HPDE6-E6E7 (cell line): ENCODE results near the gene CYSRT1.

Experiments
- DNase-seq: peaks from one replicate; pipeline ENCODE4 v3.0.0; 2011; ENCODE audit warnings: missing footprints; ENCODE audit errors: extremely low spot score

The CYSRT1 gene, protein sequence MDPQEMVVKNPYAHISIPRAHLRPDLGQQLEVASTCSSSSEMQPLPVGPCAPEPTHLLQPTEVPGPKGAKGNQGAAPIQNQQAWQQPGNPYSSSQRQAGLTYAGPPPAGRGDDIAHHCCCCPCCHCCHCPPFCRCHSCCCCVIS

DNA sequence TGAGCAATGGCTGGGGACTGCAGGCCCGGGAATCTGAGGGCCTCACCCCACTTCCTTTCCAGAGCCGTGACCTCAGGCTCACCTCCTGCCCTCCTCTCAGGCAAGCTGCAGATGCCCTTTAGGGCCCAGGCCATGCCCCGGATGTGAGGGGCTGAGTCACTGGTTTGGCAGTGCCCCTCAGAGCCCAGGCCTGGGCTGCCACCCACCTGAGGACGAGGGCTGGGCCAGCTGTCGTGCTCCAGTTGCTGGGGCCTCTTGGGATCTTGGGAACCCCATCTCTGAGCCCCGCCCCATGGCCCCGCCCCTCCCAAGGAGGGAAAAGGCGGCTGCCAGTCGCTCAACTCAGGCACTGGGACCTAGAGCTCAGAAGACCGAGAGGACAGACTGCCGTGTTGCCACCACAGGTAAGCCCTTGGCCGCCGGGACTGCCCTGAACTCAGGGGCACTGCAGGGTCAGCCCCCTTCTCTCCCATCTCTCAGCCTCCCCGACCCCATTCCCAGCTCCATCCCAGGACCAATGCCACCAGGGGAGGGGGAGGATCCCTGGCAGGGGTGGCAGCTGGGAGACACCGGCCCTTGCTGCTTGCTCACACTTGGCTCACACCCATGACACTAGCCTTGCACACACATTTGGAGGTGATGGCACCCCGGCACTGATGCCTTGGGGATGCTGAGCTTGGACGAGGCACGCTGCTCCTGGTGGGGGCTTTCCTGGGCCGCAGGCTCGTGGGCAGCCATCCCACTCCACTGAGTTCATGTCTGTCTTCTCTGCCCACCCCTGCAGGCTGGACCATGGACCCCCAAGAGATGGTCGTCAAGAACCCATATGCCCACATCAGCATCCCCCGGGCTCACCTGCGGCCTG lies at the start of gene CYSRT1:
Gene CYSRT1, plus strand, starts transcription at position 345 of the 865 bp plus-strand sequence. Its CDS starts 448 bp downstream, at position 793.
- peak; percentile 31 for DNase-seq

DNA sequence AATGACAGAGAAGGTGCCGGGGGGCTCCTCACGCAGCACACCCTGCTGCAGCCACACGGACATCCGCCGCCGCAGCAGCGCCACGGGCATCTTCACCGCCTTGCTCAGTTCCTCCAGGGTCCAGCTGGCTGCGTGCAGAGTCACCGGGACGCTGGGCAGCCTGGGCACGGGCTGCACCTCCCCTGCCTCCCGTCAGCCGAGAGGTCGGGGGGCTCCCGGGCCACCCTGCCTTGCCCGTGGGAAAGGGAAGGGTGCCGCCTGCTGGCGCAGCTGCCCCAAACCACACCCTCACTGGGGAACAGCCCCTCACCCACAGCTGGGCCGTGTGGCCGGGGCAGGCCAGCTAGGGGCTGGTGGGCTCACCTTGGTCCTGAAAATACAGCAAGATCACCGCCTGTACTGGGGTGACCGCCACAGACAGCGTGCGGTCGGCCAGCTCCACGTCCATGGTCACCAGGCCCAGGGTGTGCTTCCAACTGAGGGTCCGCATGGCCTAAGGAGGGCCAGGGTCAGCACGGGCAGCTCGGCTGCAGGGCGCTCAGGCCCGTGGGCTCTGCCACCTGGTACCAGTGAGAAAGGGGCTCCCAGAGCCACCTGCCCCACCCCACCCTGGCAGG lies 49.5 kb upstream of the CYSRT1 start:
- no peak for DNase-seq

DNA sequence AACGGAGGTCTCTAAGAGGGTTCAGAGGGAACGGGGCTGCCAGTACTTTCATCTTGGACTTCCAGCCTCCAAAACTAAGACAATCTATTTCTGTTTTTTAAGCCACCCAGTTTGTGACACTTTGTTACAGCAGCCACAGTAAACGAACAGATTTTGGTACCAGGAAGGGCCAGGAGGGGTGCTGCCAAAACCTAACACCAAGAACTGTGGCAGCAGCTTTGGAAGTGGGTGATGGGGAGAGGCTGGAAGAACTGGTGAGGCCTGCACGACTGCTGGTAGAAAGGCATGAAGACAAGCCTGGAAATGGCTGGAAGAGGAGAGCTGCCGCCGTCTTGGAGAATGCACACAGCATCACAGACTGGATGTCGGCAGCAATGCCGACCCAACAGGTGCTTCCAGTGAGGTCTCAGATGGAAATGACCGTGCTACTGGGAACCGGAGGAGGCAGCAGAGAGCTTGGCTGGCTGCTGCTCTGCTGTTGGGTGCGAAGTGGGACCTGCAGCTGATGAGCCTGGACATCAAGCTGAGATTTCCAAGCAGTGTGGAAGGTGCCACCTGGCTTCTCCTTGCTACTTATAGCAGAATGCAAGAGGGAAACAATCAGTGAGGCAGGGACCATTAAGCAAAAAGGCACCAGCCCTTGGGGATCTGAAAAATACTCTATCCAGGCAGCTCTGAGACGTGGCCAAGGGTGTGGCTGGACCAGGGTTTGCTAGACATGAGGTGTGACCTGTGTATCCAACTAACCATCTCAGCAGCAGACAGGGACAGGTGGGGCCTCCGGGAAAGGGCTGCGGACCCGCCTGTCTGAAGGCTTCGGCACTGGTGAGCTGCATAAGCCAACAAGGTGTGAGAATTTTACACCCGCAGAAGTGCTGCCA lies 48.4 kb upstream of the CYSRT1 start:
- peak; percentile 75 for DNase-seq

DNA sequence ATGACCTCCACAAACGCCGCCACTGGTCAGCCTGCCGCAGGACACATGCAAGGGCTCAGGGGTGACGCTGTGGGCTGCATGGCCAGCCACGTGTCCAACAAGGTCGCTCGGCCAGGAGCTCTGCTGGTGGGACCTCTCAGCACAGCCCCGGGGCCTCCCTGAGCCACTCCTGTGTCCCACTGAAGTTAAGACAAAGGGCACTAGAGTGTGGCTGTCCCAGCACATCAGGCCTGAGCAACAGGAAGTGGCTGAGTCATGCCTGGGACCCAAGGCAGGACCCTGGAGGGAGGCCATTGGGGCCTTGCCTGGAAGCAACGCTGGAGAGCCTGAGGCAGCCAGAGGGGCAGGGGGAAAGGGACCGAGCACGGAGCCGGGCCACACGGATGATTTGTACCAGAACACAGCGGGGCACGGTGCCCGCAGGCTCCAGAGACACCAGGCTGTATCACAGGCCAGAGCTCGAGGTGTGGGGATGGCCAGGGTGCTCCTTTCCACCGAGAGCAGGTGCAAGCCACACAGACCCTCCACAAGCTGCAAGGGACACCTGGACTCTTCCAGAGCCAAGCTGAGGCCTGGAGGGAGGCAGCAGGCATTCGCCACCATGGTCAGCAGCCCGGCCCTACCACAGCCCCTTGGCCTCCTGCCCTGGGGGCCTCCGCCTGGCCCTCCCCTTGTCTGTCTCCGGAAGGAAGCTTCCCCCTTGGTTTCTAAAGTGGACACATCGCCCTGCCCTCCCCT lies 46.6 kb upstream of the CYSRT1 start:
- no peak for DNase-seq

DNA sequence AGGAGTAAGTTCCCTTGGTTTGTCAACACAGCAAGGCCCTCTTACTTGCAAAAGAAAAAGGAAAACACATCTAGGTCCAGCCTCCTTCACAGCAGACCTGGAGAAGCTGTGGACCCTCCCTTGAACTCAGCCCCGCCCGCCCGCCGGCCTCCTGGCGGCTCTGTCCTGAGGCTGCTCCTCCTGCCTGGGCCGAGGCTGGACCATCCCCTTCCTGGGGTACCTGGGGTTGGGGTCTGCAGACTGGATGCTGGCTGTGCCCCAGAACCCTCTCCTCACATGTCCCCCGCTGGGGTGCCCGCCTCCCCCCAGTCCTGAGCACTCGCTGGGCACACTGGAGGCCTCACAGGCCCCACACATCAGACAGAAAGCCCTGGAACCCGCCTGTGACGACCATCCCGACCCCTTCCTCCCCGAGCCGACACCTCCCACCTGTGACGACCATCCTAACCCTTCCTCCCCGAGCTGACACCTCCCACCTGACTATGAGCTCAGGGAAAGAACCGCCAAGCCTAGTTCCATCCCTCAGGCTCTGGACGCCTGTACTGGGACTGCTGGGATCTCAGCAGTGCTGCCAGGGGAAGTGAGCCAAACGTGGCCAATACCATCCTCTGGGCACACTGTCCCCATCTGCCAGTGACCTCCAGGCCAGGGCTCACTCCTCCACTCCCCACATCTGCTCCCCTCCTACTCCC lies 45.9 kb upstream of the CYSRT1 start:
- DNase-seq, result no peak

DNA sequence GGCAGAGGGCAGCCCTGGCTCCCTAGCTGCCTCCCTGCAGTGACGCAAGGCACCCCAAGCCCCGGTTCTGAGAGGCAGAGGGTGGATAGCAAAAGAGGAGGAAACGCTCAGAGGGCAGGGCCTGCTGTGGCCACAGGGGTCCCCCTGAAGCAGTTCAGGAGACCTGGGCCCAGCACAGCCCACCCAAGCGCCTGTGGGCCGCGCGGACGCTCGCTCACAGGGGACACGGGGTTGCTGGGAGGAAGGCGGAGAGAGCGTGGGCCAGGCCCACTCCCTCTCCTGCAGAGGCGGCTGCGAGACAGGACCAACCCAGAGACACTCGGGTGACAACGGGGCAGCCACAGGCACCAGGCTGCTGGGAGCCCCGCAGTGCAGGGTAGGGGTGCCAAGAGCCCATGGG lies 45.2 kb upstream of the CYSRT1 start:
- no peak for DNase-seq

DNA sequence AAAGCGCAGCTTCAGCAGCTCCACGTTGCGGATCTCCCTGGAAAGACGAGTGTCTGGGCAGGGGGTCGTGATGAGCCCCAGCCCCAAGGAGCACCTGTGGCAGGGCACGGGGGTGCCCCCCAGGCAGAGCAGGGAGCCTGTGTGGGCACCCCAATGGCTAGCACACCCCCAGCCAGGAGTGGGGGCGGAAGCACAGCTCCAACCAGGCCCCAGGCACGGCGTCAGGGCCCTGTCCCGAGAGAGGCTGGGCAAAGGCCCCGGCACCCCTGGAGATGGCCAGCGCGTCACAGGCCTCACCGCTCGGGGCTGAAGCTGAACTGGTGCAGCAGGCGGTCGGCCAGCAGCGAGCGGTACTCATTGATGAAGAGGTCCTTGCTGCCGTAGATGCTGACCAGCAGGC lies 44.5 kb upstream of the CYSRT1 start:
- DNase-seq, result no peak

DNA sequence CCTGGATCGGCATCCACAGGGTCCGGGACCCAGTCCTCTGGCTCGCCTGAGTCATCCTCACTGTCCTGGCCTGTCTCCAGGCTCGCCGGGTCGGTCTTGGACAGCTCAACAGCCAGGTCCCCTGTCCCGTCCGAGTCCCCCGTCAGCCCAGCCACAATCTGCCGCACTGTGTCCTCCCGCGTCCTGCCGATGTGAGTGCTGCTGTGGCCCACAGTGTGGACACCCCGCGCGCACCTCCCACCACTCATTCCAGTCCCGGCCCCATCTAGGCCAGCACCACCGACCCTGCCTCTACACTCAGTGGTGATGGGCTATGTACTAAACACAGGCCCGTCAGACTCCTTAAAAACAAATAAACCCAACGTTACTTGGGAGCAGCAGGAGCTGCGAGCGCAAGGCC lies 43.3 kb upstream of the CYSRT1 start:
- DNase-seq, result no peak

DNA sequence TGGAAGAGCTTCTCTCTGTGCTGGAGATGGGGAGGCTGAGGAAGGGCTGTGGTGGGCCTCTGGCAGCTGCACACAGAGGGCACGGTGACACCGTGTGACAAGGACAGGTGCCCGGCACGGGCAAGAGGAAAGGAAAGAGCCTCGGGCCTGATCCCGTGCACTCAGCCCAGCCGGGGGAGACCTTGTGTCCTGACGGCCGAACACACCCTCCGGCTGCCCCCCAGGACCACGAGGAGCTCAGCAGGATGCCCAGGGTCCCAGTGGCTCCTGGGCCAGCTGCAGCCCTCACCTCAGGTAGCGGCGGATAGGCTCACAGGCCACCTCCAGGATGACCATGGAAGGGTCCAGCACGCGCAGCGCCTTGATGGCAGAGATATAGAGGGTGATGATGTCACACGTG lies 42.1 kb upstream of the CYSRT1 start:
- DNase-seq, result no peak

DNA sequence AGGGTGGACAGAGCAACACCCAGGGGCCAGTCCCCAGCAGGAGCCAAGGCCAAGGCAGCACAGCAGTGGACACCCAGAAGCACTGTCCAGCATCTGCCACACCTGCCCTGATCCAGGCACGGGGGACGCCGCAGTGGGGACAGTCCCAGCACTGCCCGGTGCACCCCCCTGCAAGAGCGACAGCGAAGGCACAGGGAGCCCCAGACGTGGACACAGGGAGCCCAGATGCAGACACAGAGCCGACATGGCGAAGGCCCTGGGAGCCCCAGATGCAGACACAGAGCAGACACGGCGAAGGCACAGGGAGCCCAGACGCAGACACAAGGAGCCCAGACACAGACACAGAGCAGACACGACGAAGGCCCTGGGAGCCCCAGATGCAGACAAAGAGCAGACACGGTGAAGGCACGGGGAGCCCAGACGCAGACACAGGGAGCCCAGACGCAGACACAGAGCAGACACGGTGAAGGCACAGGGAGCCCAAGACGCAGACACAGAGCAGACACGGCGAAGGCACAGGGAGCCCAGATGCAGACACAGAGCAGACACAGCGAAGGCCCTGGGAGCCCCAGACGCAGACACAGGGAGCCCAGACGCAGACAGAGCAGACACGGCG lies 40.9 kb upstream of the CYSRT1 start:
- DNase-seq, result no peak

DNA sequence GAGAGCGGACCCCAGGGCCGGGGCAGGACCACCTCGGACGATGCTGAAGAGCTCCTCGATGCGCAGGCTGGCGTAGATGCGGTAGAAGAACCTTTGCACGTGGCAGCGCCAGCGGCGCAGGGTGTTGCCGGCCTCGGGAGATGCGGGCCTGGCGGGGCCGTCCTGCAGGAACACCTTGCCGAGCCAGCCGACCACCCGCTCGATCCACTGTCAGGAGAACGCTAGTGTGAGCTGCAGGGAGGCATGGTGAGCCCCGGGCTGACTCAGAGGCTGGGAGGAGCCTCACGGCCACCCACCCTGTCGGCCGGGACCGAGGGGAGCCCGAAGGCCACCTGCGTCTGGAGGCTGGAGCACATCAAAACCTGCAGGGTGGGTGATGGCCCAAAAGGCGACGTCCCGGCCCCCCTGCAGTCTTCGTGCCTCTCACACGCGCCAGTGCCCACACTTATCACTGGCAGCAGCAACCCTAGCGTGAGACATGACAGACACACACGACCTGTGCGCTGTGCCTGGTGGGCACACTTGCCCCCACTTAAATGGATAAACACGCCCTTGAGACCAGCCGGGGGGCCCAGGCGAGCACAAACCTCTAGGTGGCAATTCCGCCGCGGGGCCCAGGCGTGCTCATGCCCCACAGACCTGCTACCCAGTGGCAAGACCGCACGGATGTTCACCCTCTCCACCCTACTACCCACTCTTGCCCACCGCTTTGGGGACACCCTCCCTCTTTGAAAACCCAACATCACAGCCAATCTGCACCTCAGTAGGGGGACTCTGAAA lies 39.9 kb upstream of the CYSRT1 start:
- no peak for DNase-seq

DNA sequence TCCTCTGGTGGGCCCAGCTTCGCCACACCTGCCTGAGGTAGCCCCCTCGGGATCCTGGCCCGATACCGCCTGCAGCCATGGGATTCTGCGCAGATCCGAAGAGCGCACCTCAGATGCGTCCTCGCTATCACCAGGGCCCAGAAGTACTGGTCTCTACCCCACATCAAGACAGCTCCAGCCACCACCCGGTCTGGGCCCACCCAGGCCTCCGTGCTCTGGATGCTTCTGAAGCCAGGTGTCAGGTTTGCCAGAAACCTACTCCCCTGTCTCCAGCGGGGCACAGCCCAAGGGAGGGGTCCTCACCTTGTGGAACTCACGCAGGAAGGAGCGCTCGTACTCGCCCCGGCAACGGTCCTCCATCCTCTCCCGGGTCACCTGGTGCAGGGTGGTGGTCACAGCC lies 39.1 kb upstream of the CYSRT1 start:
- no peak for DNase-seq

DNA sequence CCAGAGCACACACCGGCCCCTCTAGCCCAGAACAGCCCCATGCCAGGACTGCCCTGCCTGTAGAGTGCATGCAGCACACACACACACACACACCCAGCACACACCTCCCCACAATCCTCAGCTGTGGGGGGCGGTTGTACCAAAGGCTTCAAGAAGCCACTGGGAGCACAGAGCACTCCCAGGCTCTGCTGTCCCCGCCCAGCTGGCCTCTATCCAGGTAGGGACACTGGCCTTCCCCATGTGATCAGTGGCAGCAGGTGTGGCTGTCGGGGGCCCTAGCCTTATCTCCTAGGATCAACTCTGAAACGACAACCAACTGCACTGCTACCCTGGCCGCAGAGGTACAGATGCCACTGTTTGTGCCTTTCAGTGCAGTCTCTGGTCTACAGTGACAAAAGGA lies 38.6 kb upstream of the CYSRT1 start:
- DNase-seq, result no peak

DNA sequence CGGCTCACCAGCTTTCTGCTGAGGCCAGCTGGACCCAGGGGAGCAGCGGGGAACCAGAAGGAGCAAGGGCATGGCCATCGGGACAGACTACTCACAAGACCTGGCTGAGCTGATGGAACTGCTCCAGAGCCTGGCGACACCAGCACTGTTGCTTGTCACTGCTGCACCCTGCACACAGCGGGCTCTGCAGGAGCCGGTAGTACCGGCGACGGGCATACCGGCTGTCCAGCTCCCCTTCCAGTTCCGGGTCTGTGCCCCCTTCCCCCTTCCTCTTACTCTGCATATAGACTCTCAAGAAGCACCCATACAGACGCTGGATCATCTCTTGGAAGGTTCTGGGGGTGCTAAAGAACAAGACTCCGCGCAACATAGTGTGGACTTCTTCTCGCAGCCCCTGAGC lies 37.6 kb upstream of the CYSRT1 start:
- DNase-seq, result no peak

DNA sequence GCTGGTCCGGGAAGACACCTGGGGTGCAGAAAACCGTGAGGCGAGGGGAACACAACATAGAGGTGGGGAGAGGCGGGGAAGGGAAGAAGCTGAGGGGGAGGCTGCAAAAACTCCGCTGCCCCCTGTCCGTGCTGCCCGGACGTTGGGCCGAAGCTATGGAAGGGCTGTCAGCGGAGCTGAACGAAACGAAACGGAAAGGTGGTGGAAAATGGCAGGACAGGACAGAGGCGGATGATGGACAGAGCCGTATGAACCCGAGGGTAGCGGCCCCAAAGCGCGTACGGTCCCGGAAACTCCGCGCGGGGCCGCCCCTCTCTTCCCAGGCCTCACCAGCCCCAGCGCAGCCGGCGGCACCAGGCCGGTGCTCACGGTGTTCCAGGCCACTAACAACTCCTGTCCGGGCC lies 36.9 kb upstream of the CYSRT1 start:
- no peak for DNase-seq

DNA sequence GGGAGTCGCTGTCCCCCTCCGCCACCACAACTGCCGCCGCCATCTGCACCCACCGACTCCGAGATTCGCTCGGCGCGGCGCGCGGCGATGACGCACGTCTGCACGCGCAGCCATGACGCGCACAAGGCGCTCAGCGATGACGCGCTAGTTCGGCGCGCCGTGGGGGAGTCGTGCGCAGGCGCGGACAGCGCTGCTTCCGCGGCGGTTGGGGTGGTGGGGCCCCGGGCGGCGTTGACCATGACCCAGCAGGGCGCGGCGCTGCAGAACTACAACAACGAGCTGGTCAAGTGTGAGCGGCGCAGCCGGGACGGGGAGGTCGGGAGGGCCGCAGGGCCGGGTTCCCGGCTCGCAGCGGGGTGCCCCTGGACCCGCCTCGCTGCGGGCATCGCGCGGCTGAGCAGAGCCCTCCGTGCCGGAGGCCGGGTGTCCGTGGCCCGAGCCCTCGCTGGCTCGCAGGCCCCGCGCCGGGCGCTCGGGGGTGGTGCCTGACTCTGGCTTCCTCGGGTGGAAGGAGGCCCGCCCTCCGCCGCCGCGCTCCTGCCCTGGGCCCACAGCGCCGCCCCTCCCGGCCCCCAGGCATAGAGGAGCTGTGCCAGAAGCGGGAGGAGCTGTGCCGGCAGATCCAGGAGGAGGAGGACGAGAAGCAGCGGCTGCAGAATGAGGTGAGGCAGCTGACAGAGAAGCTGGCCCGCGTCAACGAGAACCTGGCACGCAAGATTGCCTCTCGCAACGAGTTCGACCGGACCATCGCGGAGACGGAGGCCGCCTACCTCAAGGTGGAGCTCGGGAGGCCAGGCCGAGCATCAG lies 36.3 kb upstream of the CYSRT1 start, which contains the start of the genes ANAPC2 and SSNA1:
Gene ANAPC2, minus strand, starts transcription at position 71 of the 807 bp plus-strand sequence. Its CDS starts 28 bp downstream, at position 43.
Gene SSNA1, plus strand, starts transcription at position 187 of the 807 bp plus-strand sequence. Its CDS starts 51 bp downstream, at position 238.
- peak; percentile 89 for DNase-seq

DNA sequence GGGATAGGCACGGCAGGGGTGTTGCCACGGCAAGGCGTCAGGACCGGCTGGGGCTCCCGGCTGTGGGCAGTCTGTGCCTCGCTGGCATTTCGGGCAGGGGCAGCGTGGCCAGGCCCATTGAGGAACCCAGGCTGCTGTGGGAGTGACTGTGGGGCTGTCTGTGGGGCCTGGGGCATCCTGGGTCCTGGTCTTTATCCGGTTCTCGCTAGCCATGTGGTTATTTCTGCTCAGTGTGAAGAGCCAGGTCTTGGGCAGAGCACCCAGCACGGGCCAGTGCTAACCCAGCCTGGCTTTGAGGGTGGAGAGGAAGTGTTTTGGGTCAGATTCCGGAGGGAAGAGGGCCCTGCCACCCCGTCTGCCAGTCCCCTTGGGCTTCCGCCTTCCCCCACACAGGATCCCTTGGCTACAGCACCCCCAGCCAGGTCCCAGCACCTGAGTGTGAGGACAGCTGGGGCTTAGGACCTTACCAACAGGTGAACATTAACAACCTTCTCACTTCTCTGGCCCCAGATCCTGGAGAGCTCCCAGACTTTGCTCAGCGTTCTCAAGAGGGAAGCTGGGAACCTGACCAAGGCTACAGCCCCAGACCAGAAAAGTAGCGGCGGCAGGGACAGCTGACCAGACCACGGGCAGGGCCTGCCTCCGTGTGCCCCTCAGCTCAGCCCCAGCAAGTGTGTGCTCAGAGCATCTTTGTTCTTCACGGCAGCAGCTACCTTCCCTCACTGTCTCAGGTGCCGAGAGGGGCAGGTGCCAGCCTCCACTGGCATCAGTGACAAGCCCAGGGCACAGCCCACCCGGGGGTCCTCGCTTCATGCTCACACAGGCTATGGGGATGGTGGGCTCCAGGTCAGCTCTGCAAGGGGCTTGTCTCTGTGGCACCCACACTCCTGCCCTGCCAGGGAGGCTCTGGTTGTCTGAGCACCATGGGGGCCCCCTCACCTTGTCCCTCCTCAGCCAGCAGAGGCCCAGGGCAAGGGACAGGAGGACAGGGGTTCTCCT lies 35.4 kb upstream of the CYSRT1 start:
- DNase-seq, result no peak
